Endothelial cell of umbilical vein (primary cell): ENCODE measurements around the gene ANTXRL. TPM values are rescaled to one million over a fixed set of nuclear protein-coding genes. Genes with fewer than 3 reads are reported as not detected.

Experiments used
- BruUV-seq: library from RNA; stranded (reverse); fragments of 400-500 nt; replicated peaks from 2 replicates; lab custom pipeline; 2021; lab: Mats Ljungman, UMichigan
- CTCF ChIA-PET: fragments of 300-600, 350-600 bp; sonication (Branson Sonifier 250); formaldehyde crosslinking; loops from one replicate; lab custom pipeline; 2021; ENCODE audit warnings: antibody characterized with exemption, inconsistent platforms; lab: Charles Lee
- POLR2A ChIA-PET: fragments of 300-600, 350-600 bp; sonication (Branson Sonifier 250); formaldehyde crosslinking; loops from one replicate; lab custom pipeline; 2021; ENCODE audit warnings: antibody characterized with exemption, inconsistent platforms; lab: Charles Lee
- DNase-seq: peaks from one replicate; pipeline ENCODE4 v3.0.0-alpha.2; 2011; ENCODE audit warnings: low read depth, low spot score
- FAIRE-seq: peaks from 2 replicates; lab custom pipeline; 2011; peaks lifted over from hg19 to GRCh38; lab: Jason Lieb, UNC
- H2AFZ ChIP-seq: 2 replicates; pipeline ENCODE4 v1.6.0; 2012; ENCODE audit warnings: low read depth, low read length, control low read depth, inconsistent platforms
- H3K27ac ChIP-seq: 2 replicates; pipeline ENCODE4 v1.5.1; 2011; ENCODE audit warnings: low read depth, mild to moderate bottlenecking, control low read depth, low read length, moderate library complexity; ENCODE audit not compliant: insufficient read depth
- H3K27me3 ChIP-seq, 2 experiments: 2 replicates each; pipeline versions ENCODE4 v1.6.0 to v1.6.1; 2011; ENCODE audit warnings: low read length in 2 of 2, mixed read lengths in 1 of 2; ENCODE audit not compliant: control insufficient read depth in 2 of 2, insufficient read depth in 2 of 2
- H3K36me3 ChIP-seq, 2 experiments: 2 replicates in 1 of 2; 3 replicates in 1 of 2; pipeline ENCODE4 v1.5.1; 2011; ENCODE audit warnings: low read length in 2 of 2, mild to moderate bottlenecking in 1 of 2, moderate library complexity in 1 of 2; ENCODE audit not compliant: control insufficient read depth in 2 of 2, insufficient read depth in 2 of 2; ENCODE audit errors: extremely low read depth in 1 of 2
- H3K4me1 ChIP-seq: 3 replicates; pipeline ENCODE4 v1.5.1; 2011; ENCODE audit warnings: mild to moderate bottlenecking, low read length; ENCODE audit not compliant: control insufficient read depth, insufficient read depth; ENCODE audit errors: extremely low read depth
- H3K4me2 ChIP-seq: 2 replicates; pipeline ENCODE4 v1.6.1; 2011; ENCODE audit warnings: low read length, control low read depth, mixed read lengths; ENCODE audit not compliant: insufficient read depth
- H3K4me3 ChIP-seq, 3 experiments: fragments of 200-600 bp in 1 of 3; sonication (generic), shearing (Covaris generic) in 1 of 3; replicated peaks in 1 of 3; 2 replicates each; pipeline ENCODE4 v1.5.1; 2011 to 2016; ENCODE audit warnings: control low read depth in 3 of 3, low read length in 3 of 3, mild to moderate bottlenecking in 2 of 3, inconsistent platforms in 1 of 3, low read depth in 1 of 3, moderate library complexity in 1 of 3; ENCODE audit not compliant: insufficient read depth in 1 of 3
- H3K79me2 ChIP-seq: 2 replicates; pipeline ENCODE4 v1.6.0; 2012; ENCODE audit warnings: low read length, inconsistent platforms; ENCODE audit not compliant: control insufficient read depth, insufficient read depth
- H3K9ac ChIP-seq: replicated peaks from 2 replicates; pipeline ENCODE3; 2011; ENCODE audit warnings: low read length, control low read depth; ENCODE audit not compliant: insufficient read depth; ENCODE audit errors: extremely low read depth
- H3K9me1 ChIP-seq: replicated peaks from 3 replicates; pipeline ENCODE4 v1.6.0; 2011; ENCODE audit warnings: mild to moderate bottlenecking, low read length; ENCODE audit not compliant: control insufficient read depth, insufficient read depth; ENCODE audit errors: extremely low read depth
- H3K9me3 ChIP-seq: replicated peaks from 2 replicates; pipeline ENCODE4 v1.5.1; 2012; ENCODE audit warnings: low read length, inconsistent platforms; ENCODE audit not compliant: control insufficient read depth, insufficient read depth
- H4K20me1 ChIP-seq: replicated peaks from 2 replicates; pipeline ENCODE3; 2011; ENCODE audit warnings: mild to moderate bottlenecking, low read length; ENCODE audit not compliant: control insufficient read depth, insufficient read depth; ENCODE audit errors: extremely low read depth
- EZH2 ChIP-seq: IDR thresholded peaks from 2 replicates; pipeline ENCODE4 v1.6.1; 2012; ENCODE audit warnings: borderline replicate concordance, low read depth, mild to moderate bottlenecking, moderate library complexity, low read length, inconsistent platforms; ENCODE audit not compliant: severe bottlenecking
- FOS ChIP-seq: IDR thresholded peaks from 2 replicates; pipeline ENCODE4 v1.6.1; 2011; ENCODE audit warnings: mild to moderate bottlenecking, low read length, moderate library complexity, borderline replicate concordance; ENCODE audit not compliant: insufficient read depth
- GATA2 ChIP-seq: IDR thresholded peaks from 2 replicates; pipeline ENCODE4 v1.7.0; 2011; ENCODE audit warnings: low read depth, mild to moderate bottlenecking, moderate library complexity, mixed read lengths, low read length; ENCODE audit not compliant: insufficient read length, insufficient read depth
- JUN ChIP-seq: IDR thresholded peaks from 2 replicates; pipeline ENCODE4 v1.6.1; 2011; ENCODE audit warnings: borderline replicate concordance, low read depth; ENCODE audit not compliant: insufficient read length, insufficient read depth
- MAX ChIP-seq: IDR thresholded peaks from 2 replicates; pipeline ENCODE4 v1.6.1; 2011; ENCODE audit not compliant: insufficient read depth, insufficient read length
- MYC ChIP-seq: IDR thresholded peaks from one replicate; pipeline ENCODE4 v1.6.1; 2011; ENCODE audit warnings: mild to moderate bottlenecking, low read depth, low read length
- POLR2A ChIP-seq: IDR thresholded peaks from 2 replicates; pipeline ENCODE4 v1.6.1; 2012; ENCODE audit warnings: low read depth, mild to moderate bottlenecking, control low read depth, low read length
- POLR2AphosphoS5 ChIP-seq: IDR thresholded peaks from 2 replicates; pipeline ENCODE4 v1.6.1; 2012; ENCODE audit warnings: low read depth, mild to moderate bottlenecking, control low read depth, low read length, moderate library complexity; ENCODE audit not compliant: insufficient read depth
- dilution Hi-C: fragments of 300-500 bp; cut with MboI; formaldehyde crosslinking; loops from one replicate; pipeline ENCODE4 v1.15.0; 2019; ENCODE audit warnings: low sequenced_read_pairs; ENCODE audit not compliant: extremely low pct_ligation_motif_present
- intact Hi-C: fragments of 100-400 bp; cut with micrococcal nuclease; formaldehyde crosslinking; loops from one replicate; pipeline ENCODE4 v1.10.0; 2022
- polyA plus RNA-seq, 4 experiments: library from polyadenylated mRNA; depleted of rRNA in 3 of 4; stranded (reverse) in 3 of 4; unstranded in 1 of 4; fragments of >200 nt; gene quantifications; 2 replicates each; pipeline versions ENCODE4 v1.2.1 to v1.2.3, GENCODE V29; 2011 to 2012; ENCODE audit warnings: missing spikeins in 1 of 4
- total RNA-seq: library from RNA; stranded (reverse); gene quantifications from 2 replicates; pipeline ENCODE4 v1.2.3, GENCODE V29; 2021
- TF ChIP-seq, protein P1 (sequence below), 2 donors: IDR thresholded peaks; 1 replicate in 1 of 2; 2 replicates in 1 of 2; pipeline ENCODE4 v1.5.1; 2011; ENCODE audit warnings: low read length in 2 of 2, mild to moderate bottlenecking in 2 of 2, moderate library complexity in 2 of 2, control low read depth in 1 of 2, inconsistent platforms in 1 of 2, low read depth in 1 of 2; ENCODE audit not compliant: insufficient read depth in 1 of 2; ENCODE audit errors: extremely low read depth in 1 of 2

ANTXRL gene
- total and polyA plus RNA-seq, 2 donors (not counting 3 experiments of a cell fraction or from before 2014, with no cell fraction given) = not detected

GRCh38 chr10:46301056-46301645, 14.4 kb downstream of the ANTXRL start:
- intact Hi-C loops = no loop called here
- BruUV-seq = no TSS peak
- POLR2A ChIA-PET = no interaction called here

More at GRCh38 chr10:46301056-46301645, 14.4 kb downstream of the ANTXRL start:
- dilution Hi-C loops = no loop called here
- no peaks in the 10 kb centered on the region for H3K36me3 ChIP-seq
- TF ChIP-seq JUN = no peak
- TF ChIP-seq EZH2 = no peak
- no peak for TF ChIP-seq GATA2
- TF ChIP-seq POLR2A = no peak
- TF ChIP-seq, protein P1, sequence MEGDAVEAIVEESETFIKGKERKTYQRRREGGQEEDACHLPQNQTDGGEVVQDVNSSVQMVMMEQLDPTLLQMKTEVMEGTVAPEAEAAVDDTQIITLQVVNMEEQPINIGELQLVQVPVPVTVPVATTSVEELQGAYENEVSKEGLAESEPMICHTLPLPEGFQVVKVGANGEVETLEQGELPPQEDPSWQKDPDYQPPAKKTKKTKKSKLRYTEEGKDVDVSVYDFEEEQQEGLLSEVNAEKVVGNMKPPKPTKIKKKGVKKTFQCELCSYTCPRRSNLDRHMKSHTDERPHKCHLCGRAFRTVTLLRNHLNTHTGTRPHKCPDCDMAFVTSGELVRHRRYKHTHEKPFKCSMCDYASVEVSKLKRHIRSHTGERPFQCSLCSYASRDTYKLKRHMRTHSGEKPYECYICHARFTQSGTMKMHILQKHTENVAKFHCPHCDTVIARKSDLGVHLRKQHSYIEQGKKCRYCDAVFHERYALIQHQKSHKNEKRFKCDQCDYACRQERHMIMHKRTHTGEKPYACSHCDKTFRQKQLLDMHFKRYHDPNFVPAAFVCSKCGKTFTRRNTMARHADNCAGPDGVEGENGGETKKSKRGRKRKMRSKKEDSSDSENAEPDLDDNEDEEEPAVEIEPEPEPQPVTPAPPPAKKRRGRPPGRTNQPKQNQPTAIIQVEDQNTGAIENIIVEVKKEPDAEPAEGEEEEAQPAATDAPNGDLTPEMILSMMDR (IDR thresholded peaks at IDR 0.05; ENCODE audit: extremely low read depth in 1 of 2, insufficient read depth in 1 of 2, low read depth in 1 of 2, low read length in 2 of 2) = no peak
- TF ChIP-seq FOS = no peak
- TF ChIP-seq MYC = no peak
- TF ChIP-seq POLR2AphosphoS5 = no peak
- no peak for TF ChIP-seq MAX
- no peaks in the 10 kb centered on the region for H3K79me2 ChIP-seq
- no peaks in the 10 kb centered on the region for H4K20me1 ChIP-seq
- H3K27ac ChIP-seq = no peak overlapping the region
- FAIRE-seq (no peak), DNase-seq (no peak)
- no peaks in the 10 kb centered on the region for H3K27me3 ChIP-seq
- CTCF ChIA-PET = no interaction called here
- no peak overlapping the region for H3K4me2 ChIP-seq
- H3K4me1 ChIP-seq = no peaks in the 10 kb centered on the region
- H3K9ac ChIP-seq = no peak overlapping the region
- no peaks in the 10 kb centered on the region for H3K9me3 ChIP-seq
- H3K4me3 ChIP-seq = no peak overlapping the region
- H3K9me1 ChIP-seq = no peaks in the 10 kb centered on the region
- no peak overlapping the region for H2AFZ ChIP-seq
